HCEC 1CT (cell line): Measurements from ENCODE around the gene EPS8L1.

Experiments used
- DNase-seq: peaks from one replicate; pipeline ENCODE4 v3.0.0-alpha.2; 2017

Gene EPS8L1

DNA sequence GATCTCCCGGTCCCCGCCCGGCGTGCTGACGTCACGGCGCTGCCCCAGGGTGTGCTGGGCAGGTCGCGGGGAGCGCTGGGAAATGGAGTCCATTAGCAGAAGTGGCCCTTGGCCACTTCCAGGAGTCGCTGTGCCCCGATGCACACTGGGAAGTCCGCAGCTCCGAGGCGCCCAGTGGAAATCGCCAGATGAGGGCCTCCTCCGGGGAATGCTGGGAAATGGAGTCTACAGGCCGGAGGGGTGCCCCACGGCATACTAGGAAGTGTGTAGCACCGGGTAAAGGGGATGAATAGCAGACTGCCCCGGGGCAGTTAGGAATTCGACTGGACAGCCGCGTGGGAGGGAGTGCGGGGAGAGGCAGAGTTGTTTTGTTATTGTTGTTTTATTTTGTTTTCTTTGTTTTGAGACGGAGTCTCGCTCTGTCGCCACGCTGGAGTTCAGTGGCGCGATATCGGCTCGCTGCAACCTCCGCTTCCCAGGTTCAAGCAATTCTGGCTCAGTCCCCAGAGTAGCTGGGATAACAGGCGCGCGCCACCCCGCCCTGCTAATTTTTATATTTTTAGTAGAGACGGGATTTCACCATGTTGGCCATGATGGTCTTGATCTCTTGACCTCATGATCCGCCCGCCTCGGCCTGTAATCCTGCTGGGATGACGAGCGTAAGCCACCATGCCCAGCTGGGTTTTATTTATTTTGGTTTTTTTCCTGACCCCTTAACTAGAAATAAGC, 42.2 kb downstream of the EPS8L1 start:
- DNase-seq: peak; percentile 99

DNA sequence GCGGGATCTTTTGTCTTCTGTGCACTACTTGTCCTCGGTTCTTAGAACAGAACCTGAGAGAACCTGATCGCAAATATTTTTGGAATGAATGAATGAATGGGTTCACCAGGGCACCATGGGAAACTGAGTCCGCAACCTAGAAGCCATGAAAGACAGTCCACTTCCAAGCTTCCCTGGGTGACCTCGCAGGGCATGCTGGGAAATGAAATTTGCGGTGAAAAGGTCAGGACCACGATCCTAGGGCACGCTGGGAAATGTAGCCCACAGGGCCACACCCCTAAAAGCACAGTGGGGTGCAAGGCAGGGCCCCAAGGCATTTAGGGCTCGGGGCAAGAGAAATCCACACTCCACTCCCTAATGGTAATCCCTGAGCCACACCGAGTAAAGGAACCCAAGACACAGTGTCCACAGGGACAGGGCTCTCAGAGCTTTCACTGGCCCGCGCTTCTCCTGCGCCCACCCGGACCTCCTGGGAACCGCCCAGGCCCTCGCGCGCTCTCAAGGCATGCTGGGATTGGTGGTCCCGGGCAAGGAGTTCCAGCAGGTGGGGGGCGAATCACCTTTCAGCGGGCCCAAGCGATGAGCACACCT, 42.8 kb downstream of the EPS8L1 start:
- no peak for DNase-seq

DNA sequence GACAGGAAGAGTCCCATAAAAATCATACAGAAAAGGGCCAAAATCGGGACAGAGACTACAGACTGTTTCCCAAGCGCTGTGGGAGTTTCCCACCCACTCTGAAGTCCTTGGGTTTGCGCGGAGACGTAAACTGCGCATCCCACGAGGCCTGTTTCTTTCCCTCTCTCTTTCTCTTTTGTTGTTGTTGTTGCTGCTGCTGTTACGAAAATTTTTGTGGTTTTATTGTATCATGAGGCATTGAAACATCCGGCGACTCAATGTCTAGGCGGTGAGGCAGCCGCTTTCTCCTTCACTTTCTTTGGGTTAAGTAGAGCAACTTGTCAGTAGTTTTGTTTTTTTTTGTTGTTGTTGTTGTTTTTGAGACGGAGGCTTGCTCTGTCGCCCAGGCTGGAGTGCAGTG, 43.4 kb downstream of the EPS8L1 start:
- DNase-seq: no peak

DNA sequence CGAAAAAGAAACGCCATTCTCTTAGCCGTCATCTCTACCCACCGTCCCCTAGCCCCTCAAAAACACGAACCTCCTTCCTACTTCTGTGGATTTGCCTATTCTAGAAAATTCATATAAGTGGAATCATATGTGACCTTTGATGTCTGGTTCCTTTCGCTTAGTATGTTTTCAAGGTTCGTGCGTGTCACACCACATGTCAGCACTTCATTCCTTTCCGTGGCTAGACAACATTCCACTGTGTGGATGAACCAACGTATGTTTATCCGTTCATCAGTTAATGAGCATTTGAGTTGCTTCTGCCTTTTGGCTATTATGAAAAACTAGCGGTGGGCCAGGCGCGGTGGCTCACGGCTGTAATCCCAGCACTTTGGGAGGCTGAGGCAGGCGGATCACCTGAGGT, 55.8 kb downstream of the EPS8L1 start:
- DNase-seq: no peak

DNA sequence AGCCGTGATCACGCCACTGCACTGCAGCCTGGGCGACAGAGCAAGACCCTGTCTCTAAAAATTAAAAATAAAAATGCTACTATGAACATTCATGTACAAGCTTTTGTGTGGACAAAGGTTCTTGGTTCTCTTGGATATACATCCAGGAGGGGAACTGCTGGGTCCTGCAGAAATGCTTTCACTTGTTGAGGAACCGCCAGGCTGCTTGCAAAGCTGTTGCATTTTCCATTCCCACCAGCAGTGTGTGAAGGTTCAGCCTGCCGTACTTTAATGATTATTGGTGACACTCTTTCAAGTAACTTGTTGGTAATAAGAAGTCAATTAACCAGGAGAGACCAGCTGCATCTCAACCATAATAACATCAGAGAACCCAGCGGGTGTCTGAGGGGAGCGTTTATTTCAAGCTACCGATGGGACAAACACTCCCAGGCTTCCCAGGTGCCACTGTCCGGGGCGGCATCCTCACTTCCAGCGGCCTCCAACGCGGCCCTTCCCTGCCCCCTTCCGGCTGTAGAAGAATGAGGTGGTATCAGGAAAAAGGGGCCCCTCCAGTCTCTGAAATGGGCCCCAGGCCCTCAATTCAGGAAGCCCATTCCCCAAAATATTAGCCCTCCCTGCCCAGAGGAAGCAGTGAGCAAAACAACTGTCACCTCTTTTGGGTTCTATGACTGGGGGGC, 56.9 kb downstream of the EPS8L1 start:
- DNase-seq: no peak

DNA sequence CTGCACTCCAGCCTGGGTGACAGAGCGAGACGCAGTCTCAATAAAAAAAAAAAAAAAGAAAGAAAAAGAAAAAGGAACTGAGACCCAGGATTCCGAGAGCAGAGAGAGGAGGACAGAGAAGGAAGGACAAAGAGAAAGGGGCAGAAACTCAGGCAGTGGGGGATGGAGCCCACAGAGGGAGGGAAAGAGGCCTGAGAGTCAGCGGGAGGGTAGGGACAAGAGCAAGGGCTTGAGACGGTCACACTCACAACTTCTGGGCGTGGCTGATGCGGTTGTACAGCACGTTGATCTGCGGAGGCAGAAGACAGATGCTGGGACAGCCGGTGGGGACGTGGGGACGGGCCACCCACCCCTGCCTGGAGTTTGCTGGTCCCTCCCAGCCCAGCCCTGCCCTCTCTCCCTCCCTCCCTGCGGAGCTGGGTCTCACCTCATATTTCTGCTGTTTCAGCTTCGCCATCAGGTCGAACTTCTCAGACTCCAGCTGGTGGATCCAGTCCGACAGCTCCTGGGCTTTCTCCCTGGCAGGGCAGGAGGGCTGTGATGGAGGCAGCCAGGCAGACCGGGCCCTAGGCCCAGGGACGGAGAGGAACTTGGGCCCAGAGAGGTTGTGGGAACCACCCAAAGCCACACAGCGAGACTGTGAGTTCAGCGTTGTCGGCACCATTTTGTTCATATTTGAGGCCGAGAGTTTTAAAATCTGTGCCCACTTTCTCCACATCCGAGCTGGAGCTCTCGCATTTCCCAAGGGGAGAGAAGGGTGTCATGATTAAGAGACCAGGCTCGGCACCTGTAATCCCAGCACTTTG, 58.2 kb downstream of the EPS8L1 start:
- no peak for DNase-seq

DNA sequence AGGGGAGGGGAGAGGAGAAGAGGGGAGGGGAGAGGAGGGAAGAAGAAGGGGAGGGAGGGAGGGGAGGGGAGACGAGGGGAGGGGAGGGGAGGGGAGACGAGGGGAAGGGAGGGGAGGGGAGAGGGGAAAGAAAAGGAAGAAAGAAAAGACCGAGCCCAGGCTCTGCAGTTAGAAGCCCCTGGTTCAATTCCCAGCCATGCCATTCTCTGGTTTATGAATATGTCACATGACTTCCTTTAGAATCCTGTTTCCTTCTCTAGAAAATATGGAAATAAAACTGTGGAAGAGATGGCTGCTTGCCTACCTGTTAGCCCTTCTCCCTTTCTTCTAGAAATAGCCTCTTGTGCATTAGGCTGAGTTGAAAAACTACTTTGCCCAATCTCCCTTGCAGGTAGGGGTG, 59.1 kb downstream of the EPS8L1 start:
- no peak for DNase-seq

DNA sequence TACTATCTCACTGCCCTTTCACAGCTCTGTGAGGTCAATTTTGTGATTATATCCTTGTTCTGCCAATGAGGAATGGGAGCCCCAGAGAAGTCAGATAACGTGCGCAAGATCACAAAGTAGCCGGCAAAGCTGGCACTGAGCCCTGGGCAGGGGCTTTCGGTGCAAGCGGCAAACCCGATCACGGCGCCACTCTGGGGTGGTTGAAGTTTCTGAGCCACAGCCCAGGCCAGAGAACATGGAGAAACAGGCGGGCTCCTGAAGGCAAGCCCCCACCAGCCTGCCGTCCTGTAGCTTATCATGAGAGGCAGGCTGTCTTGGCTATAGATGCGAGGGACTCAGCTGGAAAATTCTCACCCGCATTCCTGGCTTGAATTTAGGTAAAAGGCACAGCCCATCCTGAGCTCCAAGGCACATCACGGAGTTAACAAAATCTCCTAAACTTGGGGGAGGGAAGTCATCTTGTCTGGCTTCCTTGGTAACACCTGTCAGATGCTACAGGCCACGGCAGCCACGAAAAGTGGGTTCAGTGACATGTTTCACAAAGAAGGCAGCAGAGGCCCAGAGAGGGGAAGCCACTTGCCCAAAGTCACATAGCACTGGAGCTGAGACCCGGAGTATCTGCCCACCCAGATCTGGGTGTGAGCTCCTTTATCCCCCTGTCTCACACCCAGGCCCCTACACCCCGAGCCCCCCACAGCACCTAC, 60.9 kb downstream of the EPS8L1 start:
- no peak for DNase-seq
